Endothelial cell (in vitro differentiated cells): ENCODE results near the gene SF3B2. TPM values are rescaled to one million over a fixed set of nuclear protein-coding genes. Genes with fewer than 3 reads are reported as not detected.
"Not testable (repeated sequence)": the region's sequence is repeated elsewhere in the genome, so short reads cannot be mapped to it uniquely, and the experiment has no call there.

Experiments
- DNase-seq: peaks from one replicate; pipeline ENCODE4 v3.0.0; 2021; ENCODE audit warnings: low spot score
- H3K27ac Mint-ChIP-seq: one replicate; pipeline ENCODE4 v1.8.0; 2021; ENCODE audit warnings: mixed read lengths, inconsistent platforms; ENCODE audit not compliant: unreplicated experiment
- H3K27me3 Mint-ChIP-seq: one replicate; pipeline ENCODE4 v1.8.0; 2021; ENCODE audit warnings: mild to moderate bottlenecking, moderate library complexity, mixed read lengths, inconsistent platforms; ENCODE audit not compliant: unreplicated experiment
- H3K36me3 Mint-ChIP-seq: one replicate; pipeline ENCODE4 v1.8.0; 2021; ENCODE audit warnings: mild to moderate bottlenecking, low read depth, mixed read lengths, inconsistent platforms; ENCODE audit not compliant: unreplicated experiment
- H3K4me1 Mint-ChIP-seq: one replicate; pipeline ENCODE4 v1.8.0; 2021; ENCODE audit warnings: mild to moderate bottlenecking, mixed read lengths, inconsistent platforms; ENCODE audit not compliant: unreplicated experiment
- H3K4me3 Mint-ChIP-seq: one replicate; pipeline ENCODE4 v1.8.0; 2021; ENCODE audit warnings: mild to moderate bottlenecking, mixed read lengths, inconsistent platforms; ENCODE audit not compliant: unreplicated experiment
- H3K9me3 Mint-ChIP-seq: one replicate; pipeline ENCODE4 v1.8.0; 2021; ENCODE audit warnings: mixed read lengths, inconsistent platforms; ENCODE audit not compliant: unreplicated experiment
- total RNA-seq: library from RNA; stranded (reverse); fragmentation: NEBNext Ultra II Directional; extraction: Animal tissue kit (Norgen Biotek cat#: 25700); gene quantifications from one replicate; pipeline ENCODE4 v1.2.1, GENCODE V29; 2021; ENCODE audit not compliant: unreplicated experiment
- TF ChIP-seq, protein P1 (sequence below): fragments of 200-600 bp; sonication (generic); IDR thresholded peaks from one replicate; pipeline ENCODE4 v1.5.0; 2021; ENCODE audit warnings: antibody characterized with exemption; ENCODE audit not compliant: unreplicated experiment

SF3B2 gene
- total RNA-seq, 1 donor from 2014 or later: 174 TPM

DNA sequence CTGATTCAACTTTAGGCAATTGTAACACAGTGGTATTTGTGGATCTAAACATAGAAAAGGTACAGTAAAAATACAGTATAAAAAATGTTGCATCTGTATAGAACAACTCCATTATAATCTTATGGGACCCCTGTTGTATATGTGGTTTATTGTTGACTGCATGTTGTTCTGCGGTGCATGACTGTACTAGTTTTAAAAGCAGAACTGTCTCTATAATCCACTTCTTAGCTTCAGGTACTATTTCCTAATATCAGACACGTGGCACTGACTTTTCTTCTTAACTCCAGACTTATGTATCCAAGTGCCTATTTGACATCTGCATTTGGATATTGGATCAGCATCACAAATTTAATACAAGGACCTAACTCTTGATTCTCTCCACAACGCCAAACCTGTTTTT is 59.0 kb downstream of the SF3B2 start:
- no peak for DNase-seq
- TF ChIP-seq, protein P1, sequence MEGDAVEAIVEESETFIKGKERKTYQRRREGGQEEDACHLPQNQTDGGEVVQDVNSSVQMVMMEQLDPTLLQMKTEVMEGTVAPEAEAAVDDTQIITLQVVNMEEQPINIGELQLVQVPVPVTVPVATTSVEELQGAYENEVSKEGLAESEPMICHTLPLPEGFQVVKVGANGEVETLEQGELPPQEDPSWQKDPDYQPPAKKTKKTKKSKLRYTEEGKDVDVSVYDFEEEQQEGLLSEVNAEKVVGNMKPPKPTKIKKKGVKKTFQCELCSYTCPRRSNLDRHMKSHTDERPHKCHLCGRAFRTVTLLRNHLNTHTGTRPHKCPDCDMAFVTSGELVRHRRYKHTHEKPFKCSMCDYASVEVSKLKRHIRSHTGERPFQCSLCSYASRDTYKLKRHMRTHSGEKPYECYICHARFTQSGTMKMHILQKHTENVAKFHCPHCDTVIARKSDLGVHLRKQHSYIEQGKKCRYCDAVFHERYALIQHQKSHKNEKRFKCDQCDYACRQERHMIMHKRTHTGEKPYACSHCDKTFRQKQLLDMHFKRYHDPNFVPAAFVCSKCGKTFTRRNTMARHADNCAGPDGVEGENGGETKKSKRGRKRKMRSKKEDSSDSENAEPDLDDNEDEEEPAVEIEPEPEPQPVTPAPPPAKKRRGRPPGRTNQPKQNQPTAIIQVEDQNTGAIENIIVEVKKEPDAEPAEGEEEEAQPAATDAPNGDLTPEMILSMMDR: no peak
- Mint-ChIP-seq H3K4me1 (peaks cover 27% of the 10 kb centered on the region), H3K27me3 (no peaks in the 10 kb centered on the region), H3K36me3 (peaks cover 10% of the 10 kb centered on the region), H3K9me3 (no peaks in the 10 kb centered on the region), H3K27ac (no peak overlapping the region), H3K4me3 (no peak overlapping the region)

DNA sequence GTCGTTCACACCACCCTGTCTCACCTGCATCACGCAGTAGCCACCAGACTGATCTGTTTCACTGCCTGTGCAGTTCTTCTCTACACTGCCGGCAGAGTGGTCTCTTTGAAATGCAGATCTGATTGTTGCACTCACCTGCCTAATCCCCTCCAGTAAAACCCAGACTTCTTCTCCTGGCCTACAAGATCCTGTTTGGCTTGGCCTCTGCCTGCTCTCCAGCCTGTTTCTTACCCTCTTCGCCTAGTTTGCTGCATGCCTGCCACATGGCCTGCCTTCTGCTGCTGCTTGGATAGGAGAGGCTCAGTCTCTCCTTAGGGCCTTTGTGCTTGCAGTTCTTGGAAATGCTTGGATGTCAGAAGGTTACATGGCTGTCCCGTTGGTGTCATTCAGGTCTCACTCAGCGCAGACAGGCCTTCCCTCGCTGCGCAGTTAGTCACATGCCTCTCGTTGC is 59.9 kb downstream of the SF3B2 start:
- H3K4me3 Mint-ChIP-seq: no peak overlapping the region
- DNase-seq: no peak
- no peaks in the 10 kb centered on the region for H3K27me3 Mint-ChIP-seq
- H3K36me3 Mint-ChIP-seq: peaks cover 6% of the 10 kb centered on the region
- H3K27ac Mint-ChIP-seq: no peak overlapping the region
- no peaks in the 10 kb centered on the region for H3K9me3 Mint-ChIP-seq
- peaks cover 31% of the 10 kb centered on the region for H3K4me1 Mint-ChIP-seq
- TF ChIP-seq, protein P1: no peak

DNA sequence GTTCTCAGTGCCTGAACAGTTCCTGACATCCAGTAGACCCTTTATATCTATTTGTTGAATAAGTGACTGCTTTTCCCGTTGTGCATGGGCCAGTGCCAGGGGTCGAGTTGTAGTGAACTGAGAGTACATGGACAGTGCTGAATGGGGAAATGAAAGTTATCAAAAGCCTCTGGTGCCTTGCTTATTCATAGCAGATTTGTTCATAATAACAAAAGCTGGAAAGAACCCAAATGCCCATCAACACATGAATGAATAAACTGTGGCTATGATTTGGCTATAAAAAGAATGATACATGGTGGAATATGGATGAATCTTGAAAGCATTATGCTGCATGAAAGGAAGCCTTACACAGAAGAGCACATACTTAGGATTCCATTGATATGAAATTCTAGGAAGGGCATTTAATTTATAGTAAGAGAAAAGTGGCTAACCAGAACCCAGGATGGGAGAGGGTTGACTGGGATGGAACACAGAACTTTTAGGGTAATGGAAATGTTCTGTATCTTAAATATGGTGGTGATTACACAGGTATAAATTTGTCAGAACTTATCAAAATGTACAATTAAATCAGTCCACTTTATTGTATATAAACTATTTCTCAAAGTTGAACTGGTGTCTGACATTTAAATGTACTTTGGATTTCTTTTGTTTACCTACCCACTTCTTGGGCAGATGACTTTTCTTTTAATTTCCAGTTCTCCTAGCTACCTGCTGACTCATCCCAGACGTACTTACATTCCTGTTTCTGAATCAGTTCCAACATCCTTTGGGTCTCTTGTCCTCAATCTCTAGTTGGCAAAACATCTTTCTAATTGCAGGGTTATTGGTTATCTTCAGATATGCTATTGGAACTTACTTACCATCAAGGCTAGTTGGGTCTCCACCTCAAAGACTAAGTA is 60.7 kb downstream of the SF3B2 start:
- no peak overlapping the region for H3K4me3 Mint-ChIP-seq

DNA sequence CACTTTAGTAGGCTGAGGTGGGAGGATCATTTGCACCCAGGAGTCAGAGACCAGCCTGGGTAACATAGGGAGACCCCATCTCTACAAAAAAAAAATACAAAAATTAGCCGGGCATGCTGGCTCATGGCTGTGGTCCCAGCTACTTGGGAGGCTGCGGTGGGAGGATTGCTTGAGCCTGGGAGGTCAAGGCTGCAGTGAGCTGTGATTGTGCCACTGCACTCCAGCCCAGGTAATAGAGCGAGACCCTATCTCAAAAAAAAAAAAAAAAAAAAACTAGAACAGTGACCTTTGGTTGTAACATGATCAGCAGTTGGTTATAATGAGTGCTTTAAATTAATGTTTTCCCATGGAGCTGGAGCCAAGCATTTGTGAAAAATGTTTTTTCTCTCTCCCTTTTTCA is 62.8 kb downstream of the SF3B2 start:
- H3K27me3 Mint-ChIP-seq, DNase-seq, H3K4me3 Mint-ChIP-seq, H3K36me3 Mint-ChIP-seq, H3K27ac Mint-ChIP-seq, H3K9me3 Mint-ChIP-seq: not testable (repeated sequence)
- peaks cover 42% of the 10 kb centered on the region for H3K4me1 Mint-ChIP-seq

More for the DNA sequence above, 60.7 kb downstream of the SF3B2 start:
- DNase-seq: no peak
- TF ChIP-seq, protein P1: no peak
- peak overlapping the region; percentile 63 for H3K27ac Mint-ChIP-seq
- no peaks in the 10 kb centered on the region for H3K36me3 Mint-ChIP-seq
- peaks cover under 1% of the 10 kb centered on the region for H3K27me3 Mint-ChIP-seq
- H3K4me1 Mint-ChIP-seq: peaks cover 27% of the 10 kb centered on the region
- H3K9me3 Mint-ChIP-seq: no peaks in the 10 kb centered on the region

DNA sequence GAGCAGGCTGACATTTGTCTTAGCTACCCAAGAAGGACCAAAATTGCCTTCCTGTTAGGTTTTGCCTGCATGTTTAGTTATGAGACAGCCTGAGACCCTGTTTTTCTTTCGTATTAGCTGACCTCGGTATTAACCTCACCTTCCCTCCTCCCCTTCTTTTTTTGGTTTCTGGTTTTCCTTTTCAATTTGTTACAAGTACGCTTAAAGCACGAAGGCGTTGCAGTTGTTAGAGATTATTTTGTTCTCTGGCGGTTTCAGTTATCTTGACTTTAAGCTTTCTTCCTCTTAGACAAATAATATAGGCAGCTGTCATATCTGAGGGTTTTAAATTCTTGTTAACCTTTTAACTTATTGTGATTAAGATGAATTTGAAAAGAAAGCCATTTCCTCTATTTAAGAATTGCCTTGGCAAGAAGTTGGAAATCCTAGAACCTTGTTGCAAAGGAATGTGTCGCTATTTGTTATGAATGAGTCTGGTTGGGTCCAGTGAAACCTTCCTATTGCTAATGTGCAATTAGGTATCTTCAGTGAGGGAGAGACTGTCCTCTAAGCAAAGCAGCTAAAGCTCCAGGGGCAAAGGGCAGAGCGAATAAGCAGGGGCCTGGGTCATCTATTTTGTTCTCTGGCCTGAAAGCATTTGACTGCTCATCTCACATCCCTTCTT is 63.6 kb downstream of the SF3B2 start:
- Mint-ChIP-seq H3K36me3 (no peaks in the 10 kb centered on the region), H3K9me3 (no peaks in the 10 kb centered on the region), H3K27ac (no peak overlapping the region), H3K4me3 (no peak overlapping the region), H3K4me1 (peaks cover 45% of the 10 kb centered on the region), H3K27me3 (peaks cover 5% of the 10 kb centered on the region)
- TF ChIP-seq, protein P1: no peak
- DNase-seq: no peak
